GM18868 (cell line): Measurements from ENCODE around the gene FAM200A.
"Not testable (repeated sequence)": the region's sequence is repeated elsewhere in the genome, so short reads cannot be mapped to it uniquely, and the experiment has no call there.

Source experiments
- ATAC-seq: cut with Tn5 transposase; IDR thresholded peaks from one replicate; pipeline ENCODE4 v1.9.1; 2021; ENCODE audit warnings: mild to moderate bottlenecking, moderate library complexity; ENCODE audit not compliant: unreplicated experiment

The FAM200A gene

DNA sequence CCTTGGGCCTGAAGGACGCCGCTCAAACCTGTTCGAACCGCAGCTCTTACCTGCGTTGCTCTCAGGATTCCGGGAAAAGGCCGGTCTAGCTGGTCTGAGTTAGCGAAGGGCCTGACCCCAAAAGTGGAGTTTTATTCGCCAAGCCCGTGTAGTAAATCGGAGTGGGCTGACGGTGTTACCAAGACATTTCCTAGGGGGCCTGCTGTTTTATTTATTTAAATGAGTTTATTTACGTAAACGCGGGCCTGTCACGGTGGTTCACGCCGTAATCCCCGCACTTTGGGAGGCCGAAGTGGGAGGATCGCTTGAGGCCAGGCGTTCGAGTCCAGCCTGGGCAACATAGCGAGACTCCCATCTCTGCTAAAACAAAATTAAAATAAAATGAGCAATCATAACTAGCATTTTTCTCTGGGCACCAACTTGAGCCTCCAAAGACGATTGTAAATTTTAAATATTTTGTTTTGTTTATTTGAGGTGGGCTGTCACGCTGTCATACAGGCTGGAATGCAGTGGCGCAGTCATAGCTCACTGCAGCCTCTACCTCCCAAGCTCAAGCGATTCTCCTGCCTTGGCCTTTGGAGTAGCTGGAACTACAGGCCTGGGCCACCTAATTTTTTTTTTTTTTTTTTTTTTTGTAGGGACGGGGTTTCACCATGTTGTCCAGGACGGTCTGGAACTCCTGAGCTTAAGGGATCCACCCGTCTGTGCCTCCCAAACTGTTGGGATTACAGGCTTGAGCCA is 7.4 kb upstream of the FAM200A start:
- ATAC-seq = no peak

DNA sequence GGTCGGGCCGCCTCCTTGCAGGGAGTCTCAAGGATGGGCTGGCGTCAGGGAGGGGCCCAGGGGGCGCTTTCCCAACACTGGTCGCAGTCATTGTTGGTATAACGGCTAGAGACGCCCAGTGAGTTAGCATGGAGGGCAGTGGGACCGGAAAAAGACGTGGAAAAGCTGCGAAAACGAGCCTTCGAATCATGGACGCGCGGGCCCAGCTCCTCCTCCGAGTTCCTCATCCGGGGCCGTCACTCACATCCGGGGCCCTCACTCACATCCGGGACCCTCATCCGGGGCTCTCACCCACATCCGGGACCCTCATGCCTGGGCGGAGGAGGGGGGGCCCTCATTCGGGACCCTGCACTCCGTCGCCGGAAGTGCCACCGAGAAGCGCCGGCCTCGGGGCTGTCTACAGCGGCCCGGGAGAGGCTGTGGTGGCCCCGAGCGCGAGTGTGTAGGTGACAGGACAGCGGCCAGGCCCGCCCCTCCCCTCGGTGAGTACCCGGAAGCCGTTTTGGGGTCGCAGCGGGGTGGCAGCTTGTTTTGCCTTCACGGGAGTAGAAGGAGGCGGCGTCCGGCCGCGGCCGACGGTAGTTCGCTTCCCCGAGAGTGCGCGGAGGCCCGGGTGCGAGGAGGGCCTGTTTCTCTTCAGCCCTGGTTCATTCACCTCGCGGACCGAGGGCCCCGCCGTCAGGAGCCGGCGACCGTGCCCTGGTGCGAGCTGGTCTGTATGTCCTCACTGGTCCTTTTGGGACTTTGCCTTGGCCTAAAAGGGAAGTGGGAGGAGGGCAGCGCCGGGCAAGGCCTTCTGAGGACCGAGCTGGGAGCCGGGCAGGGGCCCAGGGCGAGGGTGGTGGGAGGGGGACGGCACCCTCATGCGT is 6.6 kb upstream of the FAM200A start, which contains the start of gene ZNF655:
Gene ZNF655, plus strand, starts transcription at position 337 of the 869 bp plus-strand sequence. CDS start 1,918 bp downstream, outside the sequence.
- ATAC-seq = peak; percentile 89

- peak; percentile 41 for ATAC-seq
These were observed 6.0 kb upstream of the FAM200A start for GRCh38 chr7:99557940-99558305.

DNA sequence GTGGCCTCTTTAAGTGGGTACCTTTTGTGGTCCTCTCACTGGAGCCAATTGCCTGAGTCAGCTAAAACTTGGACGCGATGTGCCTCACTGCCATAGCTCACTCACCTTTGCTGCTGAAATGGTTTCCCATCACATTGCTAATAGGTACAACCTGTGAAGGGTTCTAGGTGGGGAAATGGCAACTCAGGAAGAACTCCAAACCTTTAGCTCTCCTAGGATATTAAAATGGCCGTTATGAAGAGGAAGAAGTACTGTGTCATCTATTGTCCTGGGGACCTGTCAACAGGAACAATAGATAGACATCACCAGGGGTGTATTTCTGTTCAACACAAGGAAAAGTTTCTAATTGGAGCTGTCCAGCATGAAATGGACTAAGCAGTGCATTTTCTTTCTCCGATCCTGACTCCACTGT is 5.3 kb upstream of the FAM200A start:
- ATAC-seq = no peak

- ATAC-seq = no peak
These were observed 3.0 kb upstream of the FAM200A start for GRCh38 chr7:99554939-99555338.

GRCh38 chr7:99553039-99553438 is 1.1 kb upstream of the FAM200A start:
- no peak for ATAC-seq

GRCh38 chr7:99551334-99551733 is 580 bp downstream of the FAM200A start:
- no peak for ATAC-seq

- not testable (repeated sequence) for ATAC-seq
These were observed 2.4 kb downstream of the FAM200A start for GRCh38 chr7:99549545-99549944.

GRCh38 chr7:99545308-99545707 is 6.6 kb downstream of the FAM200A start:
- ATAC-seq = not testable (repeated sequence)

DNA sequence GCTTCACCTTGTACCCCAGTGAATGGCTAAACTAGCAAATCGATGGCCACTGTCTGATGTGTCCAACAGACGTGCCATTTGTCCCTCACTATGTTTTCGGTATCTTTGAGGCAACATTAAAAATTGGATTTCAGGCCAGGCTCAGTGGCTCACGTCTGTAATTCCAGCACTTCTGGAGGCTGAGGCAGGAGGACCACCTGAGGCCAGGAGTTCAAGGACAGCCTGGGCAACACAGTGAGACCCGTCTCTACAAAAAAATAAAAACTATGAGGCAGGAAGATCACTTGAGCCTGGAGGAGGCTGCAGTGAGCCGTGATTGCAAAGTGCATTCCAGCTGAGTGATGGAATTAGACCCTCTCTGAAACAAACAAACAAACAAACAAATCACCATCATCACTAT is 8.0 kb downstream of the FAM200A start:
- ATAC-seq = no peak

GRCh38 chr7:99543081-99543671 is 8.7 kb downstream of the FAM200A start:
- no peak for ATAC-seq

- ATAC-seq = no peak
These were observed 10.7 kb downstream of the FAM200A start for GRCh38 chr7:99541212-99541611.

DNA sequence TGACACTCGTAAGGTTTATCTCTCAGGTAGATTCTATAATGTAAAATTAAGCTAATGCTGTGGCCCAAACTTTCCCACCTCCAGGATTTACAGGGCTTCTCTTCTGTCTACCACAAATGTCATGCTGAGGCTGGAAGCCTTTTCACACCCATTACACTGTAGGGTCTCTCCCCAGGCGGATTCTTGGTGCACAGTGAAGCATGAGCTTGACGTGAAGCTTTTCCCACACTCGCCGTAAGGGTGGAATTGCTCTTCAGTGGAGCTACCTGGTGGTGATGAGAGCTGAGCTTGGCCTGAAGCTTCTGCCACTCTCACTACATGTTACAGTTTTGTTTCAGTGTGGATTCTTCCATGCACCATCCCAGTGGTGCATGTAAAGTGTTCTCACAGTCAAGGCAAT is 11.4 kb downstream of the FAM200A start:
- no peak for ATAC-seq

GRCh38 chr7:99539213-99539811 is 12.6 kb downstream of the FAM200A start:
- no peak for ATAC-seq

DNA sequence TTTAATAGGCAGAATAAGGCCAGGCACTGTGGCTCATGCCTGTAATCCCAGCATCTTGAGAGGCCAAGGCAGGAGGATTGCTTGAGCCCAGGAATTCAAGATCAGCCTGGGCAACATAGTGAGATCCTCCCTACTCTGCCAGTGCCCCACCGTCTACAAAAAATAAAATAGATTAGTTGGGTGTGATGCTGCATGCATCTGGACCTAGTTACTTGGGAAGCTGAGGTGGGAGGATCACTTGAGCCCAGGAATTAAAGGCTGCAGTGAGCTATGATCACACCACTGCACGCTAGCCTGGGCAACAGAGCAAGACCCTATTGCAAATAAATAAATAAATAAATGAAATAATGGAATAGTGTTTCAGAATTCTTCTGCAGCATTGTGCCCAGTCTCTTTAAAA is 16.2 kb downstream of the FAM200A start:
- no peak for ATAC-seq

DNA sequence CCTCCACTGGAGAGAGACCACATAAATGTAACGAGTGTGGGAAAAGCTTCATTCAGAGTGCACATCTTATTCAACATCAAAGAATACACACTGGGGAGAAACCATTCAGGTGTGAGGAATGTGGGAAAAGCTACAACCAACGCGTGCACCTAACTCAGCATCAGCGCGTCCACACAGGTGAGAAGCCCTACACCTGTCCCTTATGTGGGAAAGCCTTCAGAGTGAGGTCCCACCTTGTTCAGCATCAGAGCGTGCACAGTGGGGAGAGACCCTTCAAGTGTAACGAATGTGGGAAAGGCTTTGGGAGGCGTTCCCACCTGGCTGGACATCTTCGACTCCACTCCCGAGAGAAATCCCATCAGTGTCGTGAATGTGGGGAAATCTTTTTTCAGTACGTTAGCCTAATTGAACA is 20.6 kb downstream of the FAM200A start:
- no peak for ATAC-seq

DNA sequence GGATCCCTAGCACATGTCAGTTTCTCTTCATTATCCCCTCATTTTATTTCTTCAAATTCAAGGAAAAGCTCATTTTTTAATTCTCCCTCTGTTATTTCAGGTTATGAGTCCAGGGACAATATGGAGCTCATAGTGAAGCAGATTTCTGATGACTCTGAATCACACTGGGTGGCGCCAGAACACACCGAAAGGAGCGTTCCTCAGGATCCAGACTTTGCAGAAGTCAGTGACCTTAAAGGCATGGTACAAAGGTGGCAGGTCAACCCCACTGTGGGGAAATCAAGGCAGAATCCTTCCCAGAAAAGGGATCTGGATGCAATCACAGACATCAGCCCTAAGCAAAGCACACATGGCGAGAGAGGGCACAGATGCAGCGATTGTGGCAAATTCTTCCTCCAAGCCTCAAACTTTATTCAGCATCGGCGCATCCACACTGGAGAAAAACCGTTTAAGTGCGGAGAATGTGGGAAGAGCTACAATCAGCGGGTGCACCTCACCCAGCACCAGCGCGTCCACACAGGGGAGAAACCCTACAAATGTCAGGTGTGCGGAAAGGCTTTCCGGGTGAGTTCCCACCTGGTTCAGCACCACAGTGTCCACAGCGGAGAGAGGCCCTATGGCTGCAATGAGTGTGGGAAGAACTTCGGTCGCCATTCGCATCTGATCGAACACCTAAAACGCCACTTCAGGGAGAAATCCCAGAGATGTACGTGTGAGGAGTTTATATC is 26.0 kb downstream of the FAM200A start:
- ATAC-seq = no peak

GRCh38 chr7:99521399-99521798 is 30.5 kb downstream of the FAM200A start:
- no peak for ATAC-seq

- ATAC-seq = no peak
These were observed 37.9 kb downstream of the FAM200A start for GRCh38 chr7:99514050-99514449.

GRCh38 chr7:99505324-99505662 is 46.6 kb downstream of the FAM200A start:
- no peak for ATAC-seq
